ENCODE measurements around the gene AGPAT1.
A peak's percentile ranks its signal among the peaks of the same experiment; 100 is the strongest.

AGPAT1 gene

GRCh38 chr6:32127409-32127716 is 48.5 kb downstream of the AGPAT1 start:
- H3K4me3 ChIP-seq (ENCODE audit: low read depth, low read length) = peak overlapping the region; percentile 100
- peak overlapping the region; percentile 74 for H3K27ac ChIP-seq
- no peak for TF ChIP-seq CTCF (IDR thresholded peaks at IDR 0.05)

GRCh38 chr6:32126880-32127279 is 49.0 kb downstream of the AGPAT1 start:
- H3K79me2 ChIP-seq = peaks cover 14% of the 10 kb centered on the region
- no peak overlapping the region for H2AFZ ChIP-seq
- H3K4me3 ChIP-seq (ENCODE audit: low read depth, low read length) = peak overlapping the region; percentile 100
- no peaks in the 10 kb centered on the region for H3K27me3 ChIP-seq (ENCODE audit: control insufficient read depth, insufficient read depth, low read length)
- no peak overlapping the region for H3K27ac ChIP-seq
- TF ChIP-seq CTCF (IDR thresholded peaks at IDR 0.05) = no peak
- H3K36me3 ChIP-seq (ENCODE audit: control insufficient read depth, insufficient read depth, low read length) = no peaks in the 10 kb centered on the region
- H3K4me2 ChIP-seq (ENCODE audit: low read length) = peak overlapping the region; percentile 94
- H3K4me1 ChIP-seq = peaks cover 18% of the 10 kb centered on the region
- no peak overlapping the region for H3K9ac ChIP-seq
- H3K9me3 ChIP-seq (ENCODE audit: control insufficient read depth, low read length) = no peaks in the 10 kb centered on the region

More at GRCh38 chr6:32127409-32127716, 48.5 kb downstream of the AGPAT1 start:
- peaks cover 18% of the 10 kb centered on the region for H3K4me1 ChIP-seq
- peak overlapping the region; percentile 79 for H2AFZ ChIP-seq
- H3K4me2 ChIP-seq (ENCODE audit: low read length) = peak overlapping the region; percentile 94
- H3K27me3 ChIP-seq (ENCODE audit: control insufficient read depth, insufficient read depth, low read length) = no peaks in the 10 kb centered on the region
- no peaks in the 10 kb centered on the region for H3K36me3 ChIP-seq (ENCODE audit: control insufficient read depth, insufficient read depth, low read length)
- H3K9ac ChIP-seq = no peak overlapping the region
- peaks cover 14% of the 10 kb centered on the region for H3K79me2 ChIP-seq
- H3K9me3 ChIP-seq (ENCODE audit: control insufficient read depth, low read length) = no peaks in the 10 kb centered on the region

- H3K79me2 ChIP-seq = peaks cover 14% of the 10 kb centered on the region
- no peak overlapping the region for H3K4me3 ChIP-seq (ENCODE audit: low read depth, low read length)
- H3K27me3 ChIP-seq (ENCODE audit: control insufficient read depth, insufficient read depth, low read length) = no peaks in the 10 kb centered on the region
- no peak overlapping the region for H3K9ac ChIP-seq
- H3K4me2 ChIP-seq (ENCODE audit: low read length) = no peak overlapping the region
- H3K27ac ChIP-seq = no peak overlapping the region
- no peak for TF ChIP-seq CTCF (IDR thresholded peaks at IDR 0.05)
- no peaks in the 10 kb centered on the region for H3K9me3 ChIP-seq (ENCODE audit: control insufficient read depth, low read length)
- no peak overlapping the region for H2AFZ ChIP-seq
- H3K36me3 ChIP-seq (ENCODE audit: control insufficient read depth, insufficient read depth, low read length) = no peaks in the 10 kb centered on the region
- peaks cover 13% of the 10 kb centered on the region for H3K4me1 ChIP-seq
Measured at GRCh38 chr6:32123681-32124080, 52.2 kb downstream of the AGPAT1 start.

GRCh38 chr6:32120573-32121059 is 55.3 kb downstream of the AGPAT1 start:
- Histone ChIP-seq H2AFZ (no peak overlapping the region), H3K9me3 (ENCODE audit: control insufficient read depth, low read length) (no peaks in the 10 kb centered on the region), H3K27me3 (ENCODE audit: control insufficient read depth, insufficient read depth, low read length) (no peaks in the 10 kb centered on the region), H3K4me1 (no peaks in the 10 kb centered on the region), H3K27ac (no peak overlapping the region), H3K9ac (no peak overlapping the region), H3K79me2 (no peaks in the 10 kb centered on the region), H3K4me3 (ENCODE audit: low read depth, low read length) (no peak overlapping the region), H3K36me3 (ENCODE audit: control insufficient read depth, insufficient read depth, low read length) (no peaks in the 10 kb centered on the region), H3K4me2 (ENCODE audit: low read length) (no peak overlapping the region)
- no peak for TF ChIP-seq CTCF (IDR thresholded peaks at IDR 0.05)

- Histone ChIP-seq H3K36me3 (ENCODE audit: control insufficient read depth, insufficient read depth, low read length) (no peaks in the 10 kb centered on the region), H3K4me2 (ENCODE audit: low read length) (peak overlapping the region; percentile 12), H3K4me3 (ENCODE audit: low read depth, low read length) (peak overlapping the region; percentile 28), H3K79me2 (no peaks in the 10 kb centered on the region), H3K27me3 (ENCODE audit: control insufficient read depth, insufficient read depth, low read length) (no peaks in the 10 kb centered on the region), H3K9ac (no peak overlapping the region), H3K9me3 (ENCODE audit: control insufficient read depth, low read length) (no peaks in the 10 kb centered on the region), H2AFZ (no peak overlapping the region), H3K27ac (no peak overlapping the region), H3K4me1 (no peaks in the 10 kb centered on the region)
- peak; percentile 94 for TF ChIP-seq CTCF (IDR thresholded peaks at IDR 0.05)
Measured at GRCh38 chr6:32118782-32119628, 56.9 kb downstream of the AGPAT1 start.

All from parathyroid adenoma (tissue), 2 donors.